ENCODE results near the gene CH25H. TPM values are rescaled to one million over a fixed set of nuclear protein-coding genes. Genes with fewer than 3 reads are reported as not detected.
"Not testable (repeated sequence)": the region's sequence is repeated elsewhere in the genome, so short reads cannot be mapped to it uniquely, and the experiment has no call there.

CH25H gene
- total RNA-seq = 0.22 TPM
- long read RNA-seq = 0 reads

GRCh38 chr10:89207181-89207800, at the start of gene CH25H:
CH25H (minus strand) TSS chr10:89207317; CDS start chr10:89207292, 25 bp downstream.
- ATAC-seq (ENCODE audit: poor library complexity) = peak; percentile 91
- intact Hi-C loops (cut with DNase I) = no loop called here
- peak; percentile 87 for DNase-seq

GRCh38 chr10:89256340-89256739, 49.2 kb upstream of the CH25H start:
- ATAC-seq (ENCODE audit: poor library complexity) (no peak), DNase-seq (no peak)
- intact Hi-C loops (cut with DNase I) = no loop called here

- ATAC-seq (ENCODE audit: poor library complexity) = no peak
- intact Hi-C loops (cut with DNase I) = no loop called here
- DNase-seq = no peak
These were observed 48.7 kb upstream of the CH25H start for GRCh38 chr10:89255793-89256192.

- ATAC-seq (ENCODE audit: poor library complexity); DNase-seq; intact Hi-C loops (cut with DNase I): not testable (repeated sequence)
These were observed 48.0 kb upstream of the CH25H start for GRCh38 chr10:89255091-89255579.

GRCh38 chr10:89252225-89252585, 45.1 kb upstream of the CH25H start:
- intact Hi-C loops (cut with DNase I) = no loop called here
- ATAC-seq (ENCODE audit: poor library complexity) (no peak), DNase-seq (no peak)

GRCh38 chr10:89251409-89252224, 44.5 kb upstream of the CH25H start, which contains the start of gene LIPA:
LIPA (minus strand) TSS chr10:89251775; CDS start chr10:89247648, 4,127 bp downstream.
- intact Hi-C loops (cut with DNase I) = no loop called here
- DNase-seq = peak; percentile 97
- peak; percentile 99 for ATAC-seq (ENCODE audit: poor library complexity)

- no peak for ATAC-seq (ENCODE audit: poor library complexity)
- intact Hi-C loops (cut with DNase I) = no loop called here
- DNase-seq = no peak
These were observed 43.8 kb upstream of the CH25H start for GRCh38 chr10:89250865-89251408.

- DNase-seq (no peak), ATAC-seq (ENCODE audit: poor library complexity) (no peak)
- intact Hi-C loops (cut with DNase I) = no loop called here
These were observed 41.9 kb upstream of the CH25H start for GRCh38 chr10:89248990-89249389.

GRCh38 chr10:89247623-89248022, 40.5 kb upstream of the CH25H start:
- intact Hi-C loops (cut with DNase I); ATAC-seq (ENCODE audit: poor library complexity); DNase-seq: not testable (repeated sequence)

- ATAC-seq (ENCODE audit: poor library complexity) = no peak
- no peak for DNase-seq
- intact Hi-C loops (cut with DNase I) = no loop called here
These were observed 38.7 kb upstream of the CH25H start for GRCh38 chr10:89245802-89246201.

GRCh38 chr10:89242840-89243568, 35.9 kb upstream of the CH25H start:
- no peak for DNase-seq
- ATAC-seq (ENCODE audit: poor library complexity) = no peak
- intact Hi-C loops (cut with DNase I) = no loop called here

GRCh38 chr10:89242345-89242684, 35.2 kb upstream of the CH25H start:
- ATAC-seq (ENCODE audit: poor library complexity) (no peak), DNase-seq (no peak)
- intact Hi-C loops (cut with DNase I) = no loop called here

GRCh38 chr10:89241486-89242344, 34.6 kb upstream of the CH25H start:
- DNase-seq (no peak), ATAC-seq (ENCODE audit: poor library complexity) (peak; percentile 67)
- intact Hi-C loops (cut with DNase I) = no loop called here

- no peak for DNase-seq
- intact Hi-C loops (cut with DNase I) = no loop called here
- ATAC-seq (ENCODE audit: poor library complexity) = no peak
These were observed 33.9 kb upstream of the CH25H start for GRCh38 chr10:89241026-89241425.

GRCh38 chr10:89240519-89240918, 33.4 kb upstream of the CH25H start:
- intact Hi-C loops (cut with DNase I) = no loop called here
- no peak for ATAC-seq (ENCODE audit: poor library complexity)
- DNase-seq = no peak

GRCh38 chr10:89238956-89239644, 32.0 kb upstream of the CH25H start:
- no peak for DNase-seq
- peak; percentile 77 for ATAC-seq (ENCODE audit: poor library complexity)
- intact Hi-C loops (cut with DNase I) = no loop called here

GRCh38 chr10:89237849-89238248, 30.7 kb upstream of the CH25H start:
- ATAC-seq (ENCODE audit: poor library complexity) (no peak), DNase-seq (no peak)
- intact Hi-C loops (cut with DNase I) = no loop called here

All from Right ventricle myocardium superior (tissue), 1 donor.